SJCRH30 (cell line): Measurements from ENCODE around the gene G6PD. TPM values are rescaled to one million over a fixed set of nuclear protein-coding genes. Genes with fewer than 3 reads are reported as not detected.

Experiments
- DNase-seq, 2 experiments: peaks; one replicate each; pipeline ENCODE4 v3.0.0-alpha.2; 2015 to 2020
- H3K27ac ChIP-seq: fragments of 250-450 bp; sonication (Bioruptor Pico); 2 replicates; pipeline ENCODE4 v1.5.1; 2020; ENCODE audit warnings: mild to moderate bottlenecking, moderate library complexity
- H3K27me3 ChIP-seq: fragments of 250-450 bp; sonication (Bioruptor Pico); 2 replicates; pipeline ENCODE4 v1.5.1; 2020; ENCODE audit warnings: mild to moderate bottlenecking, moderate library complexity
- H3K36me3 ChIP-seq: fragments of 250-450 bp; sonication (Bioruptor Pico); 2 replicates; pipeline ENCODE4 v1.5.1; 2020; ENCODE audit warnings: mild to moderate bottlenecking, moderate library complexity
- H3K4me1 ChIP-seq: fragments of 250-450 bp; sonication (Bioruptor Pico); 2 replicates; pipeline ENCODE4 v1.5.1; 2020; ENCODE audit warnings: mild to moderate bottlenecking, moderate library complexity
- H3K4me3 ChIP-seq: fragments of 250-450 bp; sonication (Bioruptor Pico); 2 replicates; pipeline ENCODE4 v1.5.1; 2020; ENCODE audit warnings: mild to moderate bottlenecking, moderate library complexity
- H3K9me3 ChIP-seq: fragments of 250-450 bp; sonication (Bioruptor Pico); replicated peaks from 2 replicates; pipeline ENCODE4 v1.5.1; 2020; ENCODE audit warnings: mild to moderate bottlenecking, moderate library complexity
- total RNA-seq: library from RNA; depleted of rRNA; stranded (reverse); fragments of >200 nt; shearing (Covaris generic); gene quantifications from 2 replicates; pipeline ENCODE4 v1.2.3, GENCODE V29; 2014

G6PD gene
- total RNA-seq, 1 experiment from 2014 or later = 21.9 TPM

DNA sequence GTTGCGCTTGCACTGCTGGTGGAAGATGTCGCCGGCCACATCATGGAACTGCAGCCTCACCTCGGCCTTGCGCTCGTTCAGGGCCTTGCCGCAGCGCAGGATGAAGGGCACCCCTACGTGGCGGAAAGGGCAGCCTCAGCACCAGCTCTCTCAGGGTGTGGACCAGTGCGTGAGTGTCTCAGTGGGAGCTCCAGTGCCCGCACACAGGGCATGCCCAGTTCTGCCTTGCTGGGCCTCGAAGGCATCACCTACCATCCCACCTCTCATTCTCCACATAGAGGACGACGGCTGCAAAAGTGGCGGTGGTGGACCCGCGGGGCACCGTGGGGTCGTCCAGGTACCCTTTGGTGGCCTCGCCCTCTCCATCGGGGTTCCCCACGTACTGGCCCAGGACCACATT is 14.0 kb downstream of the G6PD start:
- Histone ChIP-seq H3K4me1 (no peaks in the 10 kb centered on the region), H3K4me3 (no peak overlapping the region), H3K9me3 (no peaks in the 10 kb centered on the region), H3K36me3 (no peaks in the 10 kb centered on the region), H3K27ac (no peak overlapping the region), H3K27me3 (no peaks in the 10 kb centered on the region)
- DNase-seq = no peak

DNA sequence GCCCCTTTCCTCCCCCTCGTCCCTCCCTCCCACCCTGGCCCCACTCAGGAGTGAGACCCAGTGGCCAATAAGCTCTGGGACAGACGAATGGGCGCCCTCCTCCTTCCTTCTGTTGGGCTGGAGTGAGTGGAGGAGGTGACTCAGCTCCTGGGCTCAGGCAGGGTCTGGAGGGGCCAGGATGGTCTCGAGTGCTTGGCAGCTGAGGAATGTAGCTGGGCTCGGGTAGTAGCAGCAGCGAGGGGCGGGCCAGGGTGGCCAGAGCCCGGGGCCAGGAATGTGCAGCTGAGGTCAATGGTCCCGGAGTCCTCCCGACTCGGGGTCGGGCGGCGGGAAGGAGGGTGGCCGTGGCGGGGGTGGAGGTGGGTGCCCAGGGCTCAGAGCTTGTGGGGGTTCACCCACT is 15.0 kb downstream of the G6PD start:
- Histone ChIP-seq H3K4me1 (peaks cover 4% of the 10 kb centered on the region; the same call in 1 of the 2 replicates), H3K27ac (no peak overlapping the region), H3K4me3 (no peak overlapping the region), H3K27me3 (no peaks in the 10 kb centered on the region), H3K9me3 (no peaks in the 10 kb centered on the region), H3K36me3 (no peaks in the 10 kb centered on the region)
- peak in 1 of 2 experiments; percentile 25 for DNase-seq

DNA sequence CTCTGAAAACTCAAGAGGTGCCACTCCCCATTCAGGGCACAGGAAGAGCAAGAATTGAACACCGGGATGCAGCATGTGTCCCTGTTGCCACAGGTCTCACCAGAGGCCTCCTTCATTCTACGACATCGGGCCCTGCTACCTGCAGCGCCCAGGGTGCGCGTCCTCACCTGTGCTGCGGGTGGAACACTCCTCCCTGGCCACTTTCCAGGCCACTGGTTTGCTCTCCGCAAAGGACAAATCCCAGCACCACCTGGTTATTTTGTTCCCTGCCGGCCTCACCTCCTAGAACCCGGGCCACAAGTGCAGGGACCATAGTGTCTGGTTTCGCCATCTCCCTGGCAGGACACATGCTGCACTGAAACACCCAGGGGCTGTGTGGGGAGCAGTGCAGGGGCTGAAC is 16.4 kb downstream of the G6PD start:
- Histone ChIP-seq H3K36me3 (no peaks in the 10 kb centered on the region), H3K27ac (no peak overlapping the region), H3K4me3 (no peak overlapping the region), H3K27me3 (no peaks in the 10 kb centered on the region), H3K4me1 (peaks cover 4% of the 10 kb centered on the region; the same call in 1 of the 2 replicates), H3K9me3 (no peaks in the 10 kb centered on the region)
- no peak for DNase-seq

DNA sequence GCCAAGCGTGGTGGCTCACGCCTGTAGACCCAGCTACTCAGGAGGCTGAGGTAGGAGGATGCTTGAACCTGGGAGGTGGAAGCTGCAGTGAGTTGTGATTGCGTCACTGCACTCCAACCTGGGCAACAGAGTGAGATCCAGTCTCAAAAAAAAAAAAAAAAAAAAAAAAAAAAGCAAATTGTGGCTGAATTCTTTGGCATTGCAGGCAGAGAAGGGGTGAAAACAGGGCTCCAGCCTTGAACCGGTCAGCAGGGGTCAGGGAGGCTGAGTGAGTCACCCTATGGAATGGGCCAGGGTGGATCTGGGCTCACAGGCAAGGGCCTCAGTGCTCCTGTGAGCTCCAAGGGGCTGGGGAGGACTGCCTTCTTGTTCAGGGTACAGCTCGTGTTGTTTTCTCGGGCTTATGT is 17.4 kb downstream of the G6PD start:
- H3K4me1 ChIP-seq = peaks cover 4% of the 10 kb centered on the region; the same call in 1 of the 2 replicates
- H3K9me3 ChIP-seq = no peaks in the 10 kb centered on the region
- no peaks in the 10 kb centered on the region for H3K27me3 ChIP-seq
- H3K4me3 ChIP-seq = no peak overlapping the region
- H3K27ac ChIP-seq = no peak overlapping the region
- no peaks in the 10 kb centered on the region for H3K36me3 ChIP-seq
- no peak for DNase-seq

DNA sequence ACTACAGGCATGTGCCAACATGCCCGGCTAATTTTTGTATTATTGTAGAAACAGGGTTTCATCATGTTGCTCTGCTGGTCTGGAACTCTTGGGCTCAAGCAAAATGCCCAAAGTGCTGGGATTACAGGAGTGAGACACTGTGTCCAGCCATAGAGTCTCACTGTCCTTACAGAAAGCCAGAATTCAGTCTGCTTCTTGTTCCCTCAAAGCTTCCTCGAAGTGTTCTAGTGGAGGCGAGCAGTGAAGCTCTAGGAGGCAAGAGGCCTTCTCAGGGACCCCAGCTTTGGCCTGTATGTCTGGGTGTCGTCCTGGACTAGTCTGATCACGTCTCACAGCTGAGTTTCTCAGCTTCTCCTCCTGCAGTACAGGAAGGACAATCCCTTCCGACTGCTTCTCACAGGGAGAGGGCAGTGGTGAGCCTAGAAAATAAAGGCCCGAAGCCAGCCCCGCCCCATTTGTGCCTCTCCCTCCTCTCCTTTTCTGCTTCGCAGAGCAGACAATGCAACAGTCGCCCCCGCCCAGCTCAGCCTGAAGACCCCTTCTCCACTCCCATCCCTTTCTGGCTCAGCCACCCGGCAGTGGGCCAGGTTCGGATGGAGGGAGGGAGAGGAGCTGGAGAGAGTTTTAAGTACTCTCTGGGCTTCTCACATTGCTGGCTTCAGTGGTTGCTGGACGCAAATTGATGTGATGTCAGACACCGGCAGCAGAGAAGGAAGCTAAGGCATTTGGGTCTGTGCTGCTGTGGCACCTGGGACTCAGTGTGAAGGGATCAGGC is 19.6 kb downstream of the G6PD start:
- Histone ChIP-seq H3K9me3 (no peaks in the 10 kb centered on the region), H3K36me3 (no peaks in the 10 kb centered on the region), H3K27ac (no peak overlapping the region; the same call in 1 of the 2 replicates), H3K4me1 (peaks cover 4% of the 10 kb centered on the region; the same call in 1 of the 2 replicates), H3K27me3 (no peaks in the 10 kb centered on the region), H3K4me3 (peak overlapping the region; percentile 38)
- peak; percentile 74 to 80 for DNase-seq

DNA sequence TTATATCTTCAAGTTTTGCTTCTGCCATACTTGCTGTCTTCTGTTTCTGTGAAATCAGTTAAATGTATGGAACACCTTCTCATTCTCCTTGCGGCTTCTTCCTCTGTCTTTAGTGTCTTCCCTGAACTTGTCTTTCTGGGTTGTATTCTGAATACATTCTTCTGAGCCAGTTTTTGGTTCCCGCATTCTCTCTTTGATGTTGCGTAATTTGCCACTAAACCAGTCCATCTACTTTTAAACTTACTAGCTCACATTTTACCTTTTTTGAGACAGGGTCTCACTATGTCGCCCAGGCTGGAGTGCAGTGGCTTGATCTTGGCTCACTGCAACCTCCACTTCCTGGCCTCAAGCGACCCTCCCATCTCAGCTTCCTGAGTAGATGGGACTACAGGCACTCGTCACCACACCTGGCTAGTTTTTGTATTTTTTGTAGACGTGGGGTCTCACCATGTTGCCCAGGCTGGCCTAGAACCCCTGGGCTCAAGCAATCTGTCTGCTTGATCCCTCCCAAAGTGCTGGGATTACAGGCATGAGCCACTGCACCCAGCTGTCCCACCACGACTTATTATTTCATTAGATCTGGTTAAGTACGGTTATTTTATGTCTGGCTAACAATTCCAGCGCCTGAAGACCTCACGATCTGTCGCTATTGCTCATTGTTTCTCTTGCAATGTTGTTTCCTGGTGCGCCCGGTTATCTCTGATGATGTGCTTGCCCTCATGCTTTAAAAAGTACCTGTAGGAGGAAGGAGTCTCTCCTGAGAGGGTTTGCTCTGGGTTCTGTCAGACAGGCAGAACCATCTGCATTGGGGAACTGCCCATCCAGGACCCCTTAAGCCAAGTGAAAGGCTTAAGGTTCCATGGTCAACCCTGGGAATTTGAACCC is 20.8 kb downstream of the G6PD start:
- Histone ChIP-seq H3K36me3 (no peaks in the 10 kb centered on the region), H3K27ac (no peak overlapping the region), H3K4me1 (peaks cover 4% of the 10 kb centered on the region; the same call in 1 of the 2 replicates), H3K4me3 (no peak overlapping the region), H3K27me3 (no peaks in the 10 kb centered on the region), H3K9me3 (no peaks in the 10 kb centered on the region)
- DNase-seq = no peak

DNA sequence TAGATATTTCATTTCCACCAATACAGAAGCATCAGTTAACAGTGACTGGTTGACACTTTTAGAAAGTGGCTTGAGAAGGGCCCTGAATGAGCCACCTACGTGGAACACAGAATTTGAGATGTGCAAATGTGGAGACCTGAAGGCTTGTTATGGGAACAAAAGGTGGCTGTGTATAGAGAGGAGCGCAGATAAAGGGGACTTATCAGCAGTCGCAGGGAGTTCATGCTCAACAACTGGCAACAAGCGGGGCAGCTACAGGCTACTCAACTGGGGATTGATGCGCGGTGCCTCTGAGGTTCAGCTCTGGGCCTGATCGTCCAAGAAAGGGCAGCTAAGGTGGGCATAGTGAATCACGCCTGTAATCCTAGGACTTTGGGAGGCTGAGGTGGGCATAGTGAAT is 27.3 kb downstream of the G6PD start:
- Histone ChIP-seq H3K27ac (no peak overlapping the region), H3K27me3 (no peaks in the 10 kb centered on the region), H3K4me3 (no peak overlapping the region), H3K36me3 (no peaks in the 10 kb centered on the region), H3K4me1 (no peaks in the 10 kb centered on the region), H3K9me3 (no peaks in the 10 kb centered on the region)
- no peak for DNase-seq

DNA sequence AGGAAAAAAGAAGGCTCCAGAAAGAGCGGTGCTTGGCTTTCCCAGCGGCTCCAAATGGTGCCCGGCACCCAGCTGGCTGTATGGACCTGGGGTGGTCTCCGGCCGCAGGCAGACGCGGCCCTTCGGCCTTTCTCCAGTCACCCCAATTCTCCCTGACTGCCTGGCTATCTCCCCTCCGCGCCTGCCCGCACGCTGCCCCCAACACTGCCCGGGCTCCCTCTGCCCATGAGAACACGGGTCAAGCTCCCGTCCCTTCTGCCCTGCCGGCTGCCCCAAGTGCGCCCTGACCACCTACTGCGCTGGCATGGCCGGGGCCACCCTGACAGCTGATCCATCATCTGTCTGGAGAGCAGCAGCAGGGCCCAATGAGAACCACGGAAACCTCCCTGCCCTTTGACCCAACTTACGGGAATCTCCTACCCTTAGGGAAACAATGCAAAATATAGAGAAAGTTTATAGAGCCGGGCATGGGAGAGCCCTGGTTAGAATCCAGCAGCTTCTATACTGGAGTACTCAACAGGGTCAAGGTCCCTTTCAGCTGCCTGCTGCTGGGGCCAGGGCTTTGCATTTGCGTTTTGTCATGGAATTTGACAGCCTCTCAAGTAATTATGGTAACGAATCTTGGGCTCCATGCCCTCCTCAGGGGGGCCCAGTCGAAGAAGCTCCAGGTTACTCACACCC is 29.4 kb downstream of the G6PD start:
- no peak for DNase-seq
- no peaks in the 10 kb centered on the region for H3K4me1 ChIP-seq
- H3K9me3 ChIP-seq = no peaks in the 10 kb centered on the region
- H3K27me3 ChIP-seq = no peaks in the 10 kb centered on the region
- H3K36me3 ChIP-seq = no peaks in the 10 kb centered on the region
- peak overlapping the region; percentile 25; the same call in 1 of the 2 replicates for H3K27ac ChIP-seq
- peak overlapping the region; percentile 94 for H3K4me3 ChIP-seq

DNA sequence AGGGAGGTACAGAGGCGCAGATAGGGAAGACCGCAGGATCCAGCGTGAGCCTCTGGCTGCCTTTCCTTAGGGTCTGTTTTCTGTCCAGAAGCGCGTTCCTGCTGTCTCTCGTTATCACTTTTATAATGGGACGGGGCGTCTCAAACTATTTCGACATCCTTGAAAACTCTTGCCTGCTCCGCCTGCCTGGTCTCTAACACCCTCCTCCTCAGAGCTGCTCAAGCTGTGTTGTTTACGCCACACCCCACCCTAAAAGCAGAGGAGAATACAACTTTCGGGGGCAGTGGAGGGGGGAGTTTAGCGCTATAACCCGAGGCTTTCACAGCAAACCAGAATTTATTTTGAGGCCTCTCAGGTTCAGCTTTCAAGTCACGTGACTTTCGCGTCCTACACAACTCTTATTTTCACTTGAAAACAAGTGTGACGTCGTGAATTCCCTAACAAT is 30.0 kb downstream of the G6PD start:
- no peaks in the 10 kb centered on the region for H3K27me3 ChIP-seq
- no peaks in the 10 kb centered on the region for H3K9me3 ChIP-seq
- H3K4me3 ChIP-seq = peak overlapping the region; percentile 94
- H3K36me3 ChIP-seq = no peaks in the 10 kb centered on the region
- no peaks in the 10 kb centered on the region for H3K4me1 ChIP-seq
- DNase-seq = peak in 1 of 2 experiments; percentile 34
- peak overlapping the region; percentile 25; the same call in 1 of the 2 replicates for H3K27ac ChIP-seq

DNA sequence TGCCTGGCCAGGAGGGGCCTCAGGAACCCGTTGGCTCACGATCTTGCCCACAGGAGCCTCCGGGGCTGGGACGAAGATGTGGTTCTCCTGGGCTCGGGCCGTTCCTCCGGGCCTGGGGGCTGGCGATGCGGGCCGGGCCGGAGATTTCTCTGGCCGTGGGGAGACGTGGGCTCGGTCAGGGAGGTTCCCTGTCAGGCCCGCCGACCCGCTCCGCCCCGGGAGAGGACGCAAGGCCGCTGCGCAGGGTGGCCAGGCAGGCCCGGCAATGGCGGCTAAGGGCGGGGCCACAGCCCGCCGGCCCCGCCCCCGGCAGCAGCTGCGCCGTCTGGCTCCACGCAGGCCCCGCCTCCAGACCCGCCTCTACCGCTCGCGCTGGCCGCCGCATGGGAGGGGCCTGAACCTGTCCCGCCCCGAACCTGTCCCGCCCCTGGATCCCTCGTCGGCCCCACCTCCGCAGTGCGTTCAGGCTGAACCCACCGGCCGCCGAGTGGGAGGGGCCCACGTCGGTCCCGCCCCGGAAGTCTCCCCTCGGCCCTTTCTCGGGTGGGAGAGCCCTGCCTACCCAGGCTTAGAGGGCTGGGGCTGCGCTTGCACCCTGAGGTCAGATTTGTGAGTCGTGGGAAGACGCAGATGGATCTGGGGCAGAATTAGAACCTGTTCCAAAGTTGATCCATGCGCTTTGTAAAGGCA is 30.5 kb downstream of the G6PD start, which contains the start of gene FAM3A:
Gene FAM3A (minus strand): TSS at position 267 of the 690 bp plus-strand sequence. CDS start 460 bp downstream, outside the sequence.
- no peaks in the 10 kb centered on the region for H3K36me3 ChIP-seq
- no peaks in the 10 kb centered on the region for H3K27me3 ChIP-seq
- peak within 1 kb of the TSS; percentile 94 for H3K4me3 ChIP-seq
- no peaks in the 10 kb centered on the region for H3K4me1 ChIP-seq
- H3K27ac ChIP-seq = peak within 1 kb of the TSS; percentile 78
- DNase-seq = peak; percentile 89 to 92
- no peaks in the 10 kb centered on the region for H3K9me3 ChIP-seq

DNA sequence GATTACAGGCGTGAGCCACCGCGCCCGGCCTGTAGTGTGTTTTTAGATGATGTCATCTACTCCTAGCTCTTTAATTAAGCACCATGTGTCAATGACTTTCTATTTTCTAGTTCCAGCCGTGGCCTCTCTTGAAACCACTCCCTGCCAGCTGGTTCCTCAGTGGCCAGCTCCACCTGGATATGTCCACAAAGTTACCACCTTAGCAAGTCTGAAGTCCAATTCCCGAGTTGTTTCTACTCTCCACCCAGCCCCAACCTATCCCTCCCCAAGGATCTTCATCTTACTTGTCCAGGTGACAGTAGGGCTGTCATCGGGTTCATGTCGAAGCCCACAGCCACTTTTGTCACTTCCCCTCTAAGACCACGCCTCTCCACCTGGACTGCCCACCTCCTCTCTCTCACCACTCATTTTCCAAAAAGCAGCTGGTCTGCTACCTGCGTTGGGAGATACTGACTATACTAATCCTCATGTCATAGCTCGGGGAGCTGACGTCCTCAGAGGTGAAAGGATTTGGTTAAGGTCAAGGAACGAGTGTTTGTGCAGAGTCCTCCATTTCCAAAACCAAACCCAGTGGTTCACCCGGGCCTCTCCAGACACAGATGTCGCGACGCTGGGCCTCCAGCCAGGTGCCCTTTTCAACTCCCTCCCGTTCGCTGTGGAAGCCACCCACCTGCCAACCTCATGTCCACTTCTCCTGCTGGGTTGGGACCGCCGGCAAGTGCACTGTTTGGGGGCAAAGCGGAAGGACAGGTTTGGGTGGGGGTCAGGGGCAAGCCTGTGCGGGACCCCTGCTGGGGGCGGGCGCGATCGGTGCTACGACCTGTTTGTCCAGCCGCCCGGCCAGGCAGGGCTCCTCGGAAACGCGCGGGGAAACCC is 31.3 kb downstream of the G6PD start:
- H3K9me3 ChIP-seq = no peaks in the 10 kb centered on the region
- no peaks in the 10 kb centered on the region for H3K4me1 ChIP-seq
- no peak for DNase-seq
- H3K36me3 ChIP-seq = no peaks in the 10 kb centered on the region
- H3K4me3 ChIP-seq = peak overlapping the region; percentile 94
- H3K27me3 ChIP-seq = no peaks in the 10 kb centered on the region
- H3K27ac ChIP-seq = peak overlapping the region; percentile 78

DNA sequence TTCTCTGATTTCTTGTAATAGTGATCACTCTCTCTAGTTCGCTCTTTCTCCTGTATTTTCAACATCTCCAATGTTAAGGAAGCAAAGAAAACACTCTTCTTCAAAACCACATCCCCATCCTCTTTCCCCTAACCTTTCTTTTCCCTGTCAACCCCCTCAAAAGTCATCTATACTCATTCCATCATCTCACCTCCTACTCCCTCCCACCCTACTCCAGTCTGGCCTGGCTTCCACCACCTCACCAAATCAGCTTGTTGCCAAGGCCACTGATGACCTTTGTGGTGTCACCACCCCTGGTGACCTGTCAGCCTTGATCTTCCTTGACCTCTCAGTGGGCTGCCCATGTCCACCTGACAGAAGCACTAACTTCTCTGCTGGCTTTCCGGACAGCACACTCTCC is 32.9 kb downstream of the G6PD start:
- Histone ChIP-seq H3K4me3 (no peak overlapping the region), H3K4me1 (no peaks in the 10 kb centered on the region), H3K27me3 (no peaks in the 10 kb centered on the region), H3K36me3 (no peaks in the 10 kb centered on the region), H3K27ac (no peak overlapping the region), H3K9me3 (no peaks in the 10 kb centered on the region)
- DNase-seq = no peak

DNA sequence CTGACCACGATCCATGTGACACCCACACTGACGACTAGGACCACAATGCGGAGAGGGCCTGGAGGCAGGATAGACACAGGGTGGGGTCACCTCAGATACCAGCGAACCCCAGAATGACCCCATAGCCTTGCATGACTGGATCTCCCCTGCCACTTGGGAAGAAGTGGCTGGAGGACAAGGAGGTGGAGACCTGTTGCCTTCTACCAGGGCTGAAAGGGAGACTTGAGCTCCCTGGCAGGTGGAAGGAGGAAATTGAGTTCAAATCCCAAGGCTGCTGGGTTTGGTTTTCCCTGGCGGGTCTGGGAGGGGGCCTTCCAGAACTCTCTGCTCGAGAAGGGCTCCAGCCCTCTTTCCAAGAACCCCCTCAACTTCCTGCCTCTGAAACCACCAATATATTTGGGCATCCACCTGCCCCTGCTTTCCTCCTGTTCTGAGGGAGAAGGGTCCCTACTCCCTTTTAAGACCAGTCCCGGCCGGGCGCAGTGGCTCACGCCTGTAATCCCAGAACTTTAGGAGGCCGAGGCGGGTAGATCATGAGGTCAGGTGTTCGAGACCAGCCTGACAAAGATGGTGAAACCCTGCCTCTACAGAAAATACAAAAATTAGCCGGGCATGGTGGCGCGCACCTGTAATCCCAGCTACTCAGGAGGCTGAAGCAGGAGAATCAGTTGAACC is 33.6 kb downstream of the G6PD start:
- Histone ChIP-seq H3K4me1 (no peaks in the 10 kb centered on the region), H3K36me3 (no peaks in the 10 kb centered on the region), H3K9me3 (no peaks in the 10 kb centered on the region), H3K27me3 (no peaks in the 10 kb centered on the region), H3K27ac (no peak overlapping the region), H3K4me3 (no peak overlapping the region)
- no peak for DNase-seq
